HCT116 (cell line): ENCODE data around the gene PTCSC3. TPM values are rescaled to one million over a fixed set of nuclear protein-coding genes. Genes with fewer than 3 reads are reported as not detected.

ENCODE experiments used
- total RNA-seq: library from RNA; stranded (reverse); gene quantifications from one replicate; pipeline ENCODE4 v1.2.1, GENCODE V29; 2021; ENCODE audit not compliant: unreplicated experiment

The PTCSC3 gene
- total RNA-seq, 1 experiment from 2014 or later: not detected

Other genes with a start within 250 kb of the PTCSC3 start
- 19.1 TPM for gene MBIP, start 143.9 kb upstream of the PTCSC3 start, total RNA-seq